GM19395 (cell line): Measurements from ENCODE around the gene MINDY4.

Experiments
- ATAC-seq: cut with Tn5 transposase; IDR thresholded peaks from one replicate; pipeline ENCODE4 v1.9.1; 2021; ENCODE audit warnings: mild to moderate bottlenecking, moderate library complexity; ENCODE audit not compliant: unreplicated experiment

Gene MINDY4

DNA sequence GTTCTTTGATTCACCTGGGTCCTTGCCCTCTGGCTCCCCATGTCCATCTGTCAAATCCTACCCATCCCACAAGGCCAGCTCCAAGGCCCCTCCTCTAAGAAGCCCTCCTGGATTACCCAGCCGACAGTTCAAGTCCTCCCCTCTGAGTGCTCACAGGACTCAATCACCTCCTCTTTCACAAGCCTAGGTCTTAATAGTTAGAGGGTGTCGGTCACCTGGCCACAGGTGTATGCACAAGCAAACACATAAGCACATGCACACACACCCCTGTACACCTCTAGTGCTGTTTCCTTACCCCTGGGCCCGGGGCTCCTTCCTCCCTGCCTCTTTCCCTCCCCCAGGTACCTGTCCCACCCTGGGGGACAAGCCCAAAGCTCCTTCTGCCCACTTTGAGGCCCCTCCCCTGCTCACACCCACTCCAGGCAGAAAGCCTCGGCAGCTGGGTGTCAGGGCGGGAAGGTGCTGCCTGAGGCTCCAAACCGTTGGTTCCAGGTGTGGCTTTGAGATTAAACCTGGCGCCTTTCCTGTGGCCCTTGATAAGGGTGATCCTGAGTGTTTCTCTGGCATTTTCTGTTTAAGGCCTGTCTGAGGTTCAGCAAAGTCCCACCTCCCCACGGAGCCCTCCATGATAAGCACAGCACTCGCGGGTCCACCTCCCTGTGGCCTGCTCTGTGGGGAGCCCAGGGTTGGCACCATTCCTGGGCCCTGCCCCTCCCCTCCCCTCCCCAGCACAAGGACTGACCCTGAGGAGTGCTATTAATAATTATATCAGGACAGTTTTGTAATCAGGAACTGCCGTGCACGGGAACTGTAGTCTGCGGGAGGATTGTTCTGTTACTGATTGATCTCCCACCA is 125.8 kb downstream of the MINDY4 start:
- no peak for ATAC-seq

DNA sequence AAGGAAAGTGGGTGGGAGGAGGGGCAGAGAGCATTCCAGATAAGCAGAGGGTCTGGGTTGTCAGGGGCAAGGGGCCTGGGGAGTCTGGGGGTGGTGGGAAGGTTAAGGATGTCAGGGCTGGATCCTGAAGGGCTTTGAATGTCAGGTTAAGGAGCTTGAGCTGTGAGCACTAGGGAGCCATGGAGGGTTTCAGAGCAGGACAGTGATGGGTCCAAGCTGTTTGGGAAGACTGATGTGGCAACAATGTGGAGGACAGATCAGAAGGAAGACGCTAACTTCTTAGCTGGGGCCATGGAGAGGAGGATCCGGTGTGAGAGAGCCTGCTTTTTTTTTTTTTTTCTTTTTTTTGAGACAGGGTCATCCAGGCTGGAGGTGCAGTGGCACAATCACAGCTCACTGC is 126.6 kb downstream of the MINDY4 start:
- ATAC-seq: no peak

- ATAC-seq: no peak
Measured at GRCh38 chr7:30898411-30898810, 127.2 kb downstream of the MINDY4 start.

- no peak for ATAC-seq
Measured at GRCh38 chr7:30899066-30899465, 127.8 kb downstream of the MINDY4 start.

DNA sequence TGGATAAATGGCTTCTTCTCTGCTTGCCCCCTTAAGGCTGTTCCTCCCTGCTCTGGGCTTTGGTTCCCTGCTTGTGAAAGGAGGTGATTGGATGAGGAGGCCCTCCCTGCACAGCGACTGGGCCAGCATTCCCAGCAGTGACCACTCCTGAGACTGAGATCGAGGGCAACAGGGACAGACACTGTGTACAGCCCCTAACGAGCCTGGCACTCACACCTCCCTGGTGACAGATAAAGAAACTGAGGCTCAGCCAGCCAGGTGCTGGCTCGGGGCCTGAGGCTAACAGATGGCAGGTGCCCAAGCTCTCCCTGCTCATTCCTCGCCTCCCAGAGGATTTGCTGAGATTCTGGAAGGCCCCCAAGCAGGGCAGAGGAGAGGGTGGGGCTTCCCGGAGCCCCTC is 128.4 kb downstream of the MINDY4 start:
- no peak for ATAC-seq

DNA sequence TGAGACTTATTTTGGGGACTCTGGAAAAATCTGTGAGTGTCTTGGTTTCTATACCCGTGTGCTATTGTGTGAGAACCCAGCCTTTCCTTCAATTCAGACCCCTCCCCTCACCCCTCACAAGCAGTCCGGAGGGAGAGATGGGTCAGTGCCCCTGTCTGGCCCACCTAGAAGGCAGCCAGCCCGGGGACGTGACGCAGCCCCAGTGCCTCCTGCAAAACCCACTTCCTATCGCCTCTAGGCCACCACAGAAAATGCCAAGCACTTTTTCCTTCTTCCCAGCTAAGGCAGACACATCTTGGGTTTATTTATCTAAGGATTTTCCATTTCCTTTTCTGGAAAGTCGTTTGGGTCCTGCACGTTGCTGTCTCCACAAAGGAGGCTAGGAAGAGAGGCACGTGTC is 128.8 kb downstream of the MINDY4 start:
- ATAC-seq: no peak

DNA sequence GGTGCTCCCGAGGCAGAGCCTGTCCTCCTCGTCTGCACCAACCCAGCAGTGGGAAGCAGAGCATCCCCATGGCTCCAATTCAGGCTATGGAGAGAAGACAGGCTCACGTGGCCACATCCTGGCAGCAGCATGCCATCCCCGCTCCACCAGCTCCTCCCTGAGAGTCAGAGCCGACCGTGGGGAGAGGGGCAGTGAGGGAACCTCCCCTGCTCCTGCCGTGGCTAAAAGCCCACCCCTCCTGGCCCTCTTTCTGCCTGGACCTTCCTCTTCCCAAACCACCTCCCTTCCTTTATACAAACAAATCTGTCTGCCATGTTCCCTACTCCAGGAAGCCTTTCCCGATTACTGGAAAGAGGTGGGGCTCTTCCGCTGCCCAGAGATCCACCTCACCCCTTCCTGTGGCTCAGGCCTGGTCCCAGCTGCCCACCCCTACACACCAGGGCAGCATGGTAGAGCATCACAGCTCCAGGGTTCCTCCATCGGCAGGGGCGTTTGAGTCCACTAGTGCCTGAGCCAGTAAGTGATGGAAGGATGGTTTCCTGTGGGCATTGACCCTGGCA is 129.7 kb downstream of the MINDY4 start:
- ATAC-seq: no peak

DNA sequence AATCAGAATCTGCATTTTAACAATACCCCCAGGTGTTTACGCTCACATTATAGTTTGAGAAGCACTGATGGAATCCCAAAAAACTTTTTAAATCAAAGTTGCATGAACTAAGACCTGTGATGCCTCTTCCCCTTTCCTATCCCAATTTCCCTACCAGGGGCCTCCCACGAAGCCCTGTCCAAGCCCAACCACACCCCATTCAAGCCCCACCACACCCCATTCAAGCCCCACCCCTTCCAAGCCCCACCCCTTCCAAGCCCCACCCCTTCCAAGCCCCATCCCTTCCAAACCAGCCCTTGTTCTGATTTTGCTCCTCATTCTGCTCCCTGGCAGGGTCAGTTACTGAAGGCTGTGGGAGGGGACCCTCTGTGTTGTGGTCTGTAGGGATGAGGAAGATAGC is 130.6 kb downstream of the MINDY4 start:
- no peak for ATAC-seq

DNA sequence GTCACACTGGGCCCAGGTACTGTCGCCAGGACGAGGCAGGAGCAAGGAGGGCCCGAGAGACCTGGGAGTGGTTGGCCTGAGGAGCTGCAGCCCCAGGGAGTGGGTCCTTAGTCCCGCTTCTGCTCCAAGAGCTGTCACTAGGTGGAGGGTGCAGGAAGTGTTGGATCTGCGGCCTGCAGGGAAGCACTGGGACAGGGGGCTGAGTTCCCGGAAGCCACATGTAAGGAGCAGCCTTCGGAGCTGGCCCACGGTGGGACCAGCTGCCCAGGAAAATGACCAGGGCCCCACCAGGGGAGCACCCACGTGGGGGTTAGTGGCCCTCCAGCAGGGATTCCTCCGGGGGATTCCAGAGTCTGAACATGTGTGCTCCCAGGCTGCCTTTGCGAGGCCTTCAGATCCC is 131.2 kb downstream of the MINDY4 start:
- no peak for ATAC-seq

- no peak for ATAC-seq
Measured at GRCh38 chr7:30903146-30903545, 131.9 kb downstream of the MINDY4 start.

- ATAC-seq: no peak
Measured at GRCh38 chr7:30904561-30904960, 133.3 kb downstream of the MINDY4 start.

- no peak for ATAC-seq
Measured at GRCh38 chr7:30905078-30906012, 134.1 kb downstream of the MINDY4 start.

- ATAC-seq: no peak
Measured at GRCh38 chr7:30906014-30906413, 134.8 kb downstream of the MINDY4 start.

- no peak for ATAC-seq
Measured at GRCh38 chr7:30906515-30907240, 135.5 kb downstream of the MINDY4 start.

GRCh38 chr7:30907527-30908267 is 136.5 kb downstream of the MINDY4 start:
- ATAC-seq: no peak

- ATAC-seq: no peak
Measured at GRCh38 chr7:30908681-30909080, 137.5 kb downstream of the MINDY4 start.

GRCh38 chr7:30909431-30909830 is 138.2 kb downstream of the MINDY4 start:
- no peak for ATAC-seq

GRCh38 chr7:30910411-30911073 is 139.3 kb downstream of the MINDY4 start:
- no peak for ATAC-seq

- ATAC-seq: no peak
Measured at GRCh38 chr7:30911133-30911532, 139.9 kb downstream of the MINDY4 start.

GRCh38 chr7:30911561-30911969 is 140.3 kb downstream of the MINDY4 start, which contains the start of gene AQP1:
TSS of gene AQP1 (plus strand) at chr7:30911853. CDS start at chr7:30911910, 57 bp downstream.
- no peak for ATAC-seq
